ENCODE data around the gene FARS2. TPM values are rescaled to one million over a fixed set of nuclear protein-coding genes. Genes with fewer than 3 reads are reported as not detected.

FARS2 gene
- polyA plus RNA-seq, 1 of the 3 experiments (the other 2 are of a cell fraction), result 12.5 TPM

- Histone ChIP-seq H3K4me3 (ENCODE audit: low read depth in 2 of 2, low read length in 1 of 2) (no peak overlapping the region), H4K20me1 (ENCODE audit: insufficient read depth) (no peaks in the 10 kb centered on the region), H3K9me2 (no peaks in the 10 kb centered on the region), H2AFZ (ENCODE audit: low read depth) (no peak overlapping the region), H3K4me2 (no peak overlapping the region), H3K27me3 (ENCODE audit: insufficient read depth) (no peaks in the 10 kb centered on the region), H3K9ac (no peak overlapping the region), H3K4me1 (ENCODE audit: control insufficient read depth in 1 of 2, insufficient read depth in 2 of 2, low read depth in 1 of 2, low read length in 1 of 2) (no peaks in the 10 kb centered on the region; a peak in 1 of 4 replicates), H3K9me3 (no peaks in the 10 kb centered on the region), H3K79me2 (ENCODE audit: insufficient read depth) (no peaks in the 10 kb centered on the region), H3F3A (replicated peaks; ENCODE audit: insufficient read depth) (no peaks in the 10 kb centered on the region), H3K36me3 (replicated peaks in 1 of 2; ENCODE audit: control insufficient read depth in 1 of 2, insufficient read depth in 2 of 2, low read length in 1 of 2) (no peaks in the 10 kb centered on the region), H3K27ac (ENCODE audit: low read depth in 2 of 2, low read length in 1 of 2) (no peak overlapping the region)
- 91% methylated on average over 4 of the region's 4 CpGs for WGBS (ENCODE audit: low lambda C conversion rate)
- DNase-seq, result no peak
- CTCF ChIA-PET, result no interaction called here
- POLR2A ChIA-PET, result no interaction called here
- no peak for TF ChIP-seq JUND (IDR thresholded peaks at IDR 0.05)
- TF ChIP-seq TCF12 (IDR thresholded peaks at IDR 0.05), result no peak
- no peak for TF ChIP-seq SMC3 (IDR thresholded peaks at IDR 0.05; ENCODE audit: low read depth, low read length)
- TF ChIP-seq TEAD4 (IDR thresholded peaks at IDR 0.05; ENCODE audit: borderline replicate concordance, insufficient read depth), result no peak
- no peak for TF ChIP-seq USF2 (IDR thresholded peaks at IDR 0.05; ENCODE audit: borderline replicate concordance, low read depth, low read length)
- TF ChIP-seq FOXJ3 (CRISPR knock-in tag; IDR thresholded peaks at IDR 0.05), result no peak
- no peak for TF ChIP-seq NFIC (IDR thresholded peaks at IDR 0.05; ENCODE audit: borderline replicate concordance)
- TF ChIP-seq RXRA (IDR thresholded peaks at IDR 0.05; ENCODE audit: borderline replicate concordance, low read depth), result no peak
- TF ChIP-seq ZBTB33 (IDR thresholded peaks at IDR 0.05; ENCODE audit: borderline replicate concordance, low read depth), result no peak
- TF ChIP-seq ELF1 (IDR thresholded peaks at IDR 0.05), result no peak
- TF ChIP-seq MXI1 (IDR thresholded peaks at IDR 0.05; ENCODE audit: low read depth, low read length), result no peak
- no peak for TF ChIP-seq EP300 (IDR thresholded peaks at IDR 0.05; ENCODE audit: borderline replicate concordance in 1 of 2, low read depth in 1 of 2, low read length in 1 of 2)
- no peak for TF ChIP-seq FOXM1 (IDR thresholded peaks at IDR 0.05; ENCODE audit: low read depth)
These were observed 305.4 kb downstream of the FARS2 start for GRCh38 chr6:5566718-5567117.

GRCh38 chr6:5567352-5567751 lies 306.0 kb downstream of the FARS2 start:
- ChIA-PET POLR2A (no interaction called here), CTCF (no interaction called here)
- no peaks in the 10 kb centered on the region for H3F3A ChIP-seq (replicated peaks; ENCODE audit: insufficient read depth)

More at GRCh38 chr6:5567352-5567751, 306.0 kb downstream of the FARS2 start:
- Histone ChIP-seq H3K9ac (no peak overlapping the region), H3K79me2 (ENCODE audit: insufficient read depth) (no peaks in the 10 kb centered on the region), H3K27me3 (ENCODE audit: insufficient read depth) (no peaks in the 10 kb centered on the region), H3K27ac (ENCODE audit: low read depth in 2 of 2, low read length in 1 of 2) (no peak overlapping the region), H3K4me2 (no peak overlapping the region), H3K9me3 (no peaks in the 10 kb centered on the region), H3K4me3 (ENCODE audit: low read depth in 2 of 2, low read length in 1 of 2) (no peak overlapping the region), H3K9me2 (no peaks in the 10 kb centered on the region), H3K36me3 (replicated peaks in 1 of 2; ENCODE audit: control insufficient read depth in 1 of 2, insufficient read depth in 2 of 2, low read length in 1 of 2) (no peaks in the 10 kb centered on the region), H2AFZ (ENCODE audit: low read depth) (no peak overlapping the region), H4K20me1 (ENCODE audit: insufficient read depth) (no peaks in the 10 kb centered on the region), H3K4me1 (ENCODE audit: control insufficient read depth in 1 of 2, insufficient read depth in 2 of 2, low read depth in 1 of 2, low read length in 1 of 2) (no peaks in the 10 kb centered on the region; a peak in 1 of 4 replicates)
- no peak for DNase-seq
- 92% methylated on average over 3 of the region's 3 CpGs for WGBS (ENCODE audit: low lambda C conversion rate)
- no peak for TF ChIP-seq RFX5 (IDR thresholded peaks at IDR 0.05; ENCODE audit: low read length)
- no peak for TF ChIP-seq MAX (IDR thresholded peaks at IDR 0.05; ENCODE audit: low read depth)
